HEK293 (cell line): ENCODE data around the gene DST.

Source experiments
- CTCF ChIA-PET: fragments of 350-600 bp; formaldehyde crosslinking; extraction: SDS; loops from one replicate; lab custom pipeline; 2021; ENCODE audit warnings: antibody characterized with exemption; lab: Yijun Ruan, JAX
- POLR2A ChIA-PET: fragments of 300-600 bp; formaldehyde crosslinking; extraction: SDS; loops from one replicate; lab custom pipeline; 2020; ENCODE audit warnings: antibody characterized with exemption, inconsistent platforms; lab: Yijun Ruan, JAX
- H3K27ac ChIP-seq: fragments of 200-500 bp; sonication (Bioruptor generic); 2 replicates; pipeline ENCODE4 v1.5.1; 2014; ENCODE audit warnings: low read depth, low read length, control low read depth, inconsistent platforms; ENCODE audit errors: extremely low read depth
- H3K36me3 ChIP-seq, 2 experiments: fragments of 200-500 bp in 1 of 2; sonication (Bioruptor generic) in 1 of 2; 1 replicate in 1 of 2; 2 replicates in 1 of 2; pipeline ENCODE4 v1.5.1; 2014 to 2017; ENCODE audit warnings: inconsistent platforms in 2 of 2, low read length in 2 of 2; ENCODE audit not compliant: control insufficient read depth in 2 of 2, insufficient read depth in 1 of 2
- H3K4me1 ChIP-seq: fragments of 200-500 bp; sonication (Bioruptor generic); 2 replicates; pipeline ENCODE4 v1.5.1; 2014; ENCODE audit warnings: mild to moderate bottlenecking, low read length, inconsistent platforms; ENCODE audit not compliant: control insufficient read depth, insufficient read depth
- H3K4me3 ChIP-seq: 2 replicates; pipeline ENCODE4 v1.5.1; 2011; ENCODE audit warnings: low read depth, mild to moderate bottlenecking, control low read depth, low read length, moderate library complexity
- H3K9me3 ChIP-seq: fragments of 200-500 bp; sonication (Bioruptor generic); 2 replicates; pipeline ENCODE4 v1.5.1; 2014; ENCODE audit warnings: low read depth, low read length, inconsistent platforms; ENCODE audit not compliant: control insufficient read depth, insufficient read depth
- BCL11A ChIP-seq: fragments of 450-650 bp; formaldehyde crosslinking; IDR thresholded peaks from 2 replicates; pipeline ENCODE4 v1.5.1; 2016; ENCODE audit warnings: low read depth, missing biosample characterization, missing genetic modification characterization
- HOXA7 ChIP-seq: sonication (generic); formaldehyde crosslinking; IDR thresholded peaks from 2 replicates; pipeline ENCODE4 v1.8.1; 2022; ENCODE audit warnings: missing genetic modification reagents, borderline replicate concordance
- KLF10 ChIP-seq: fragments of 450-650 bp; IDR thresholded peaks from 2 replicates; pipeline ENCODE4 v1.5.1; 2018; ENCODE audit warnings: missing biosample characterization, mild to moderate bottlenecking, missing genetic modification characterization
- MZF1 ChIP-seq: fragments of 450-650 bp; formaldehyde crosslinking; IDR thresholded peaks from 2 replicates; pipeline ENCODE4 v1.5.1; 2017; ENCODE audit warnings: missing biosample characterization, missing genetic modification characterization, borderline replicate concordance
- SETDB1 ChIP-seq: IDR thresholded peaks from one replicate; pipeline ENCODE4 v1.6.1; 2017; ENCODE audit warnings: mild to moderate bottlenecking, low read length, moderate library complexity, mixed read lengths; ENCODE audit not compliant: insufficient read length
- SP2 ChIP-seq: fragments of 450-650 bp; formaldehyde crosslinking; IDR thresholded peaks from 2 replicates; pipeline ENCODE4 v1.5.1; 2016; ENCODE audit warnings: missing biosample characterization, missing genetic modification characterization
- ZNF10 ChIP-seq: fragments of 450-650 bp; formaldehyde crosslinking; IDR thresholded peaks from 2 replicates; pipeline ENCODE4 v1.5.1; 2017; ENCODE audit warnings: missing biosample characterization, missing genetic modification characterization
- ZNF157 ChIP-seq: fragments of 450-650 bp; formaldehyde crosslinking; IDR thresholded peaks from 2 replicates; pipeline ENCODE4 v1.5.1; 2016; ENCODE audit warnings: missing biosample characterization, missing genetic modification characterization
- ZNF221 ChIP-seq: fragments of 450-650 bp; formaldehyde crosslinking; IDR thresholded peaks from 2 replicates; pipeline ENCODE4 v1.5.1; 2017; ENCODE audit warnings: missing biosample characterization, missing genetic modification characterization, borderline replicate concordance
- ZNF223 ChIP-seq: fragments of 450-650 bp; formaldehyde crosslinking; IDR thresholded peaks from 2 replicates; pipeline ENCODE4 v1.5.1; 2016; ENCODE audit warnings: missing biosample characterization, missing genetic modification characterization
- ZNF274 ChIP-seq, 2 experiments: fragments of 200-500 bp in 1 of 2; fragments of 450-650 bp in 1 of 2; sonication (Bioruptor generic) in 1 of 2; formaldehyde crosslinking in 1 of 2; IDR thresholded peaks; 2 replicates each; pipeline versions ENCODE4 v1.5.1 to v1.6.1; 2014 to 2016; ENCODE audit warnings: borderline replicate concordance in 1 of 2, inconsistent platforms in 1 of 2, low read length in 1 of 2, missing biosample characterization in 1 of 2, missing genetic modification characterization in 1 of 2
- ZNF311 ChIP-seq: fragments of 450-650 bp; formaldehyde crosslinking; IDR thresholded peaks from 2 replicates; pipeline ENCODE4 v1.5.1; 2017; ENCODE audit warnings: missing biosample characterization, missing genetic modification characterization, borderline replicate concordance
- ZNF335 ChIP-seq: fragments of 450-650 bp; formaldehyde crosslinking; conservative IDR thresholded peaks from 2 replicates; pipeline ENCODE4 v1.5.1; 2016; ENCODE audit warnings: missing biosample characterization, missing genetic modification characterization
- ZNF362 ChIP-seq: fragments of 450-650 bp; formaldehyde crosslinking; IDR thresholded peaks from 2 replicates; pipeline ENCODE4 v1.5.1; 2016; ENCODE audit warnings: missing biosample characterization, missing genetic modification characterization
- ZNF398 ChIP-seq: fragments of 450-650 bp; formaldehyde crosslinking; IDR thresholded peaks from 2 replicates; pipeline ENCODE4 v1.5.1; 2017; ENCODE audit warnings: missing biosample characterization, missing genetic modification characterization
- ZNF473 ChIP-seq: fragments of 450-650 bp; formaldehyde crosslinking; IDR thresholded peaks from 2 replicates; pipeline ENCODE4 v1.5.1; 2017; ENCODE audit warnings: missing biosample characterization, missing genetic modification characterization
- ZNF488 ChIP-seq: fragments of 450-650 bp; formaldehyde crosslinking; IDR thresholded peaks from 2 replicates; pipeline ENCODE4 v1.5.1; 2016; ENCODE audit warnings: missing biosample characterization, missing genetic modification characterization
- ZNF561 ChIP-seq: fragments of 450-650 bp; IDR thresholded peaks from 2 replicates; pipeline ENCODE4 v1.5.1; 2018; ENCODE audit warnings: missing biosample characterization, missing genetic modification characterization, borderline replicate concordance
- ZNF624 ChIP-seq: fragments of 450-650 bp; formaldehyde crosslinking; IDR thresholded peaks from 2 replicates; pipeline ENCODE4 v1.5.1; 2017; ENCODE audit warnings: missing biosample characterization, missing genetic modification characterization
- ZNF692 ChIP-seq: fragments of 450-650 bp; formaldehyde crosslinking; IDR thresholded peaks from 2 replicates; pipeline ENCODE4 v1.5.1; 2016; ENCODE audit warnings: missing biosample characterization, missing genetic modification characterization
- ZNF747 ChIP-seq: fragments of 450-650 bp; formaldehyde crosslinking; IDR thresholded peaks from 2 replicates; pipeline ENCODE4 v1.5.1; 2016; ENCODE audit warnings: missing biosample characterization, missing genetic modification characterization
- ZNF843 ChIP-seq: fragments of 450-650 bp; formaldehyde crosslinking; IDR thresholded peaks from 2 replicates; pipeline ENCODE4 v1.5.1; 2016; ENCODE audit warnings: missing biosample characterization, missing genetic modification characterization

The DST gene

GRCh38 chr6:56689114-56689513 is 46.4 kb upstream of the DST start:
- Histone ChIP-seq H3K27ac (no peak overlapping the region), H3K36me3 (no peaks in the 10 kb centered on the region), H3K4me1 (peaks cover 48% of the 10 kb centered on the region), H3K9me3 (no peaks in the 10 kb centered on the region), H3K4me3 (no peak overlapping the region)
- TF ChIP-seq ZNF692 (tag by site-specific recombination) (no peak), KLF10 (tag by site-specific recombination) (no peak), ZNF747 (tag by site-specific recombination) (no peak), SETDB1 (no peak), MZF1 (tag by site-specific recombination) (no peak), ZNF157 (tag by site-specific recombination) (no peak), ZNF473 (no peak), ZNF398 (no peak), ZNF561 (tag by site-specific recombination) (no peak), ZNF221 (no peak), ZNF223 (tag by site-specific recombination) (no peak), ZNF274 (IDR thresholded peaks at IDR 0.05; ENCODE audit: low read length) (no peak), ZNF274 (tag by site-specific recombination; IDR thresholded peaks at IDR 0.05; ENCODE audit: borderline replicate concordance) (no peak), ZNF10 (tag by site-specific recombination) (no peak)
- ChIA-PET CTCF (interaction anchor here (0.7 to 6.5 kb wide), 8 partner anchors 9 to 95 kb away, joined by 3 to 37 read pairs (median 4); no protein-coding TSS in a partner anchor), POLR2A (no interaction called here)

GRCh38 chr6:56688521-56688920 is 45.8 kb upstream of the DST start:
- ChIA-PET CTCF (interaction anchor here (0.9 to 6.5 kb wide), 6 partner anchors 11 to 94 kb away, joined by 3 to 37 read pairs (median 6); no protein-coding TSS in a partner anchor), POLR2A (no interaction called here)
- Histone ChIP-seq H3K4me3 (no peak overlapping the region), H3K36me3 (no peaks in the 10 kb centered on the region), H3K27ac (no peak overlapping the region), H3K4me1 (peaks cover 47% of the 10 kb centered on the region), H3K9me3 (no peaks in the 10 kb centered on the region)
- TF ChIP-seq HOXA7: no peak
- TF ChIP-seq BCL11A (tag by site-specific recombination): no peak
- TF ChIP-seq SP2: no peak
- TF ChIP-seq ZNF488 (tag by site-specific recombination): no peak
- no peak for TF ChIP-seq ZNF311 (tag by site-specific recombination)
- no peak for TF ChIP-seq ZNF843
- no peak for TF ChIP-seq ZNF362
- TF ChIP-seq ZNF624 (tag by site-specific recombination): no peak
- TF ChIP-seq ZNF335: no peak
